Stimulated activated CD8-positive, alpha-beta memory T cell treated with anti-CD3 and anti-CD28 coated beads, Interleukin-7, amount 100 ng/mL, for 4 hours (primary cell): Measurements from ENCODE around the gene METTL2B.
A peak's percentile ranks its signal among the peaks of the same experiment; 100 is the strongest.
"Not testable (repeated sequence)": the region's sequence is repeated elsewhere in the genome, so short reads cannot be mapped to it uniquely, and the experiment has no call there.

Experiments used
- DNase-seq, 2 donors: peaks; one replicate each; pipeline ENCODE4 v3.0.0-alpha.2; 2020; ENCODE audit warnings: low read depth in 2 of 2

METTL2B gene

DNA sequence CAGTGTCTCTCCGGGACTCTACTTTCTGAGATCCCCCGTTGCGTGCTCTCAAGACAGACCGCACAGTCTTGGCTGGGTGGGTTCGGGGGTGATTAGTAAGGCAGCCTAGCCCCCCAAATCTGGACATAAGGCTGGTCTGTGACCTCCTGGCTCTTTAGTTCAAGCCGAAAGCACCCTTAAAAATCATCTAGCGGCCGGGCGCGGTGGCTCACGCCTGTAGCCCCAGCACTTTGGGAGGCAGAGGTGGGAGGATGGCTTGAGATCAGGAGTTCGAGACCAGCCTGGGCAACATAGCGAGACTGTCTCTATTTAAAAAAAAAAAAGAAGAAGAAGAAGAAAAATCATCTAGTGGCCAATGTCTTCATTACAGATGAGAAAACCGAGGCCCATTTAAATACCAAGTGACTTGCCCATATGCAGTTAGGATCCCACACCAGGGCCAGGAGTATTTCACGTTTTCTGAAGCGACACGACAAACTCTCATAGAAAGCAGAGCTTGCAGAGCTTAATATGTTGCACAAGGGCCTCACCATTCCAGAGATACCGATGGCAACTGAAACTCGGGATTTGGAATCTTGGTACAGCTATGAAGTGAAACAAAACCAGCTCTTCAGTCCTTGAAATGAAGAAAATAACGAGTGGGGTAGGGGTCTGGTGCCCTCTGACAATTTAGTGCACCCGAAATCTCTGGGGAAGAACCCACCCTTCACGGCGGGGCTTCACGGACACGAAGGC is 21.6 kb upstream of the METTL2B start:
- DNase-seq = no peak

- peak; percentile 87 to 93 for DNase-seq
These were observed 20.8 kb upstream of the METTL2B start, which contains the start of gene HILPDA for GRCh38 chr7:128455543-128456254. Gene HILPDA, plus strand, starts transcription at chr7:128455878. Its CDS starts 1,391 bp downstream, at chr7:128457269.

DNA sequence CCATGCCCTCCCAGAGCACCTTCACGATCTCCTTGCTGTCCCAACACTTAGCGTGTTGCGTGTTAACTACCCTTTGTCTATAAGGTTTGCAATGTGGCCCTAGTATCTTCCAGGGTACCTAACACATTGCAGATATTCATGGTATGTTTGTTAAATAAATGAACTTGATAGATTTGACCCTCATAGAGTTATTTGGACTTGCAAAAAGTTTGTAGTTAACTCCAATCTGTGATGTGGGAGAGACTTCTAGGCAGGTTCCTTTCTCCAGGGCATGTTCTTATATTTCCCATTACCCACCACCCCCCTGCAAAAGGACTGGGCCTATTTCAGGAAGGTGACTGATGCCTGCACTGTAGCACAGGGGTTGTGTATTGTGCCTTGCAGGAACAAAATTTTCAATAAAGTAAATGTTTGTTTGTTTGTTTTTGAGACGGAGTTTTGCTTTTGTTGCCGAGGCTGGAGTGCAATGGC is 20.3 kb upstream of the METTL2B start:
- no peak for DNase-seq

- DNase-seq = not testable (repeated sequence)
These were observed 19.2 kb upstream of the METTL2B start for GRCh38 chr7:128457385-128457784.

DNA sequence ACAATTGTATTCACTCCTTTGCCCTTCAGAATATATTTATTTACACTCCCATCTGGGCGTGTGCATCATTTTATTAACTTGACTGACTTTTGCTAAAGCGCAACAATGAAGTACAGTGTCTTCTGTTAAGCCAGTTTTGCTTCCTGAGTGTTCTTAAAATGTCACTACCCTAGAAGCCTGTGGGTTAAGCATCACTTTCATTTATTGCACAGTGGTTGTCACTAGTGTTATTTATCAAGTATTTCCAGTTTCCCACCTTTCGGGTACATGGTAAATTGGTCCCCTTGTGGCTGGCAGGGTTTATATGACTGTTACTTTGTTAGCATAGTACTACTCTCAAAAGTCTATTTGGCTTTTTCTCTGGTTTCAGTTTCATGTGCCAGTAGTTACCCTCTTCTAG is 17.6 kb upstream of the METTL2B start:
- no peak for DNase-seq

DNA sequence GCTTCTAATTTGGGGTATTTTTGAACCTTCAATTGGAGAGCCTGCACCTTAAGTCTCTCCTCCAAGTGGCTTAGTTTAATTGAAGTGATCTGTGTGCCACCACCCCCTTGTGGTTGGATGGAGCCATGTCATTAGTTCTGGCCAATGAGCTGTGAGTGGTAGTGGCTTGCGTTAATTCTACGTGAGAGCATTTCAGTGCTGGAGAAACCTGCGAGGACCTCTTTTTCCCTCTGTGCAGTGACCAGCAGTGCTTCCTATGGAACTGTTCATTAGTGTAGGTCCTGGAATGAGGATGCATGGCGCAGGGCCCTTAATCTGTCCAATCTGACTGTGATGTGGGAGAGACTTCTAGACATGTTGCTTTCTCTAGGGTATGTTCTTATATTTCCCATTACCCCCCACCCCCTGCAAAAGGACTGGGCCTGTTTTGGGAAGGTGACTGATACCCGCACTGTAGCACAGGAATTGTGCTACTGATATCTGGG is 17.1 kb upstream of the METTL2B start:
- peak; percentile 47 to 52 for DNase-seq

- DNase-seq = no peak
These were observed 14.1 kb upstream of the METTL2B start for GRCh38 chr7:128462460-128462859.

DNA sequence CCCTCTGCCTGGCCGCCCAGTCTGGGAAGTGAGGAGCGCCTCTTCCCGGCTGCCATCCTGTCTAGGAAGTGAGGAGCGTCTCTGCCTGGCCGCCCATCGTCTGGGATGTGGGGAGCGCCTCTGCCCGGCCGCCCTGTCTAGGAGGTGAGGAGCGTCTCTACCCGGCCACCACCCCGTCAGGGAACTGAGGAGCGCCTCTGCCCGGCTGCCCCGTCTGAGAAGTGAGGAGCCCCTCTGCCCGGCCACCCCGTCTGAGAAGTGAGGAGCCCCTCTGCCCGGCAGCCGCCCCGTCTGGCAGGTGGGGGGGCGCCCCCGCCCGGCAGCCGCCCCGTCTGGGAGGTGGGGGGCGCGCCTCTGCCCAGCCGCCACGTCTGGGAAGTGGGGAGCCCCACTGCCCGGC is 13.2 kb upstream of the METTL2B start:
- not testable (repeated sequence) for DNase-seq

DNA sequence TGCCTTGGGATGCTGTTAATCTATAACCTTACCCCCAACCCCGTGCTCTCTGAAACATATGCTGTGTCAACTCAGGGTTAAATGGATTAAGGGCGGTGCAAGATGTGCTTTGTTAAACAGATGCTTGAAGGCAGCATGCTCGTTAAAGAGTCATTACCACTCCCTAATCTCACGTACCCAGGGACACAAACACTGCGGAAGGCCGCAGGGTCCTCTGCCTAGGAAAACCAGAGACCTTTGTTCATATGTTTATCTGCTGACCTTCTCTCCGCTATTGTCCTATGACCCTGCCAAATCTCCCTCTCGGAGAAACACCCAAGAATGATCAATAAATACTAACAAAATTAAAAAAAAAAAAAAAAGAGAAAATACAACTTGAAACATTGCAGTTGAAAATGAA is 12.6 kb upstream of the METTL2B start:
- not testable (repeated sequence) for DNase-seq

GRCh38 chr7:128466871-128467270 is 9.7 kb upstream of the METTL2B start:
- not testable (repeated sequence) for DNase-seq

DNA sequence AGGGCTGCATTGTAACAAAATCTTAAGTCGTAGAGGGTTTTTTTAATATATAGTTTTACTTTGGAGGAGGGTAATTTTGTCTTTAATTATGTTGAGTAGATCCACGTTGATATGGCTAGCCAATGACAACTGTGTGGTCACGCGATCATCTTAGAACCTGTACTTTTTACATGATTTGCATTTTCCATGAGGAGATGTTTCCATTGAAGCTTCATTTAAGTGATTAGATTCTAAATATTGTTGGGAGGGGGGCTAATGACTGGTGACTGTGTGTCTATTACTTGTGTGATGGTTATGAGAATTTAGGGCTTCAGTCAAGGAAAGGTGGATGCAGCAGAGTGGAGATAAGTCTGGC is 765 bp downstream of the METTL2B start:
- not testable (repeated sequence) for DNase-seq

DNA sequence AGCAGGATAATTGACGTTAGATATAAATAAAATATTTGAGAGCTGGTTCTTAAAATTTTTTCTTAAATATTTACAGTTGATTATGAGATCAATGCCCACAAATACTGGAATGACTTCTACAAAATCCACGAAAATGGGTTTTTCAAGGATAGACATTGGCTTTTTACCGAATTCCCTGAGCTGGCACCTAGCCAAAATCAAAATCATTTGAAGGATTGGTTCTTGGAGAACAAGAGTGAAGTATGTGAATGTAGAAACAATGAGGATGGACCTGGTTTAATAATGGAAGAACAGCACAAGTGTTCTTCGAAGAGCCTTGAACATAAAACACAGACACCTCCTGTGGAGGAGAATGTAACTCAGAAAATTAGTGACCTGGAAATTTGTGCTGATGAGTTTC is 2.5 kb downstream of the METTL2B start:
- not testable (repeated sequence) for DNase-seq

DNA sequence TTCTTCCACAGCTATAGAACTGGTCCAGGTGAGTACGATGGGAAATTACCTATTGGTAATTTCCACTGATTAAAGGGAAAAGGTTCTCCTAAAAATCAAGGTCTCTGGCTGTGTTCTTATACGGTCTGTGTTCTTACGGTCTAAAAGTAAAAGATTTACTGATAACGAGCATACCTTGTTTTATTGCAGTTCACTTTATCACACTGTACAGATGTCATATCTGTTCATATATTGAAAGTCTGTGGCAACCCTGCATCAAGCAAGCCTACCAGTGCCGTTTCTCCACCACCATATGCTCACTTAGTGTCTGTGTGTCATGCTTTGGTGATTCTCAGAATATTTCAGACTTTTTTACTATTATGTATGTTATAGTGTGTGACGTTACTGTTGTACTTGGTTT is 11.6 kb downstream of the METTL2B start:
- not testable (repeated sequence) for DNase-seq

- no peak for DNase-seq
These were observed 20.9 kb downstream of the METTL2B start for GRCh38 chr7:128497405-128497804.

DNA sequence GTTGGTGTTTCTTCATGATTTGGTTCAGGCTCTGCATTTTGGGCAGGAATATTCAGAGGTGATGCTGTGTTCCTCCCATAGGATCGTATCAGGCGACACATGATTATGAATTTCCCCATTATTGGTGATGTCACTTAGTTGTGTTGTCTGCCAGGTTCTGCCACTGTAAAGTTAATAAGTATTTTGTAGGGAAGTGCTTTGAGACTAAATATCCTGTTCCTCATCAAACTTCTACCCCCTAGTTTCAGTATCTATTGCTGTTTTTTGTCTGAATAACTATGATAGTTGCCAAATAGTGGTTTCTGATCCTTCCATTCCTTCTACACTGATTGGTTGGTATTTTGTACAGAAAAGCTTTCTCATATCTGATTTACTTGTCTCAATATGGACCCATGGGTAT is 28.9 kb downstream of the METTL2B start:
- DNase-seq = not testable (repeated sequence)

GRCh38 chr7:128506819-128507218 is 30.3 kb downstream of the METTL2B start:
- not testable (repeated sequence) for DNase-seq

GRCh38 chr7:128507321-128507993 is 30.9 kb downstream of the METTL2B start:
- DNase-seq = not testable (repeated sequence)

DNA sequence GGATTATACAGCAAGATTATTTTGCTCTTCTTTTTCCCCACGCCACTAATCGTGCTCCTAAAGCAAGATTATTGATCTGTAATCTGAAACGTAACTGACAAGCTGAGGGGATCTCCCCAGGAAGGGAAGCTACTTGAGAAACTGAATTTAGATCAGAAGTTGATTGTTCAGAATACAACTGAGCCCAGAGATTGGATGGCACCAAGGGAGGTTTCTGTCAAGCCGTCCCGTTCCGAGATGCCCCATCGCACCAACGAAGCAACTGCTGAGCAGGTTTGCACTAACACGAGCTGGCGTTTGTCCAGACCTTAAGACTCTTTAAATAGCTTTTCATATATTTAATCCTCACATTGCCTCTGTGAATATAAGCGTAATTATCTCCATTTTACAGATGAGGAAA is 35.1 kb downstream of the METTL2B start:
- not testable (repeated sequence) for DNase-seq

- not testable (repeated sequence) for DNase-seq
These were observed 38.7 kb downstream of the METTL2B start for GRCh38 chr7:128515232-128515631.

GRCh38 chr7:128517023-128517422 is 40.5 kb downstream of the METTL2B start:
- not testable (repeated sequence) for DNase-seq

DNA sequence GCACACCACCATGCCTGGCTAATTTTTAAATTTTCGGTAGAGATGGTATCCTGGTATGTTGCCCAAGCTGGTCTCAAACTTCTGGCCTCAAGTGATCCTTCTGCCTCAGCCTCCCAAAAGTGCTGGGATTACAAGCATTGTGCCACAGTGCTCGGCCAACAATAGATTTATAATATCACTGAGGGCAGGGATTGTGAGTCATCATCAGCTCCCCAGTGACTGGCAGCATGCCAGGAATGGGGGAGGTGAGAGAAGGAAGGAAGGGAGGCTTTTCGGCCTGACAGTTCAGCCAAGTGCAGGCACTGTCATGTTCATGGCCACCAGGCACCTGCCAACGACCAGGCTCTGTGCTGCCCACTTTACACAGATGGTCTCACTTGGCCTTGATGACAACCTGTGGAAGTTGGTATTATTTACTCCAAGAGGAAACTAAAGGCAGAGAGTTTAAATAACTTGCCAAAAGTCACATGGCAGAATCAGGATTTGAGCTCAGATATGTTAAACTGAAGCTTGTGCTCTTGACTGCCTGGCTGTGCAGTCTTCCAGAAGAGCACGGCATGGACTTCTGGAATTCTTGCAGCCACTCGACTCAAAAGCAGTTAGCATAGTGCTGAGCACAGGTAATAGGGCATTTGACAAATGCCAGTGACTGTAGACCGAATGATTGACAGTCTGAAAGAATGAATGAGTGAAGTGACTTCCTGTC is 46.8 kb downstream of the METTL2B start:
- peak; percentile 72 to 75 for DNase-seq
